GM12878 (cell line): Measurements from ENCODE around the gene TCEANC.

ENCODE experiments used
- CTCF ChIP-seq, 3 experiments: IDR thresholded peaks in 2 of 3; conservative IDR thresholded peaks in 1 of 3; 2 replicates each; pipeline ENCODE4 v1.5.1; 2011; ENCODE audit warnings: low read depth in 3 of 3, low read length in 3 of 3, mild to moderate bottlenecking in 3 of 3, control low read depth in 2 of 3, moderate library complexity in 2 of 3, inconsistent platforms in 1 of 3, mixed read lengths in 1 of 3; ENCODE audit not compliant: control insufficient read depth in 2 of 3, insufficient read depth in 1 of 3; ENCODE audit errors: extremely low read depth in 1 of 3
- DPF2 ChIP-seq: fragments of 450-650 bp; IDR thresholded peaks from 2 replicates; pipeline ENCODE4 v1.6.1; 2017; ENCODE audit warnings: mild to moderate bottlenecking
- FOXM1 ChIP-seq: IDR thresholded peaks from 2 replicates; pipeline ENCODE4 v1.6.1; 2012; ENCODE audit warnings: low read depth, mild to moderate bottlenecking, inconsistent platforms, low read length, moderate library complexity
- HDGF ChIP-seq: fragments of 450-650 bp; IDR thresholded peaks from 2 replicates; pipeline ENCODE4 v1.6.1; 2016; ENCODE audit warnings: antibody characterized with exemption
- MXI1 ChIP-seq: fragments of 150-350 bp; IDR thresholded peaks from 2 replicates; pipeline ENCODE4 v1.6.1; 2011; ENCODE audit warnings: low read depth, mild to moderate bottlenecking, inconsistent platforms, low read length, improper control_type of control experiment
- POLR2AphosphoS2 ChIP-seq: IDR thresholded peaks from 2 replicates; pipeline ENCODE4 v1.6.1; 2011; ENCODE audit warnings: low read depth, mild to moderate bottlenecking, low read length, improper control_type of control experiment, moderate library complexity
- PRDM15 ChIP-seq: fragments of 450-650 bp; formaldehyde crosslinking; IDR thresholded peaks from 2 replicates; pipeline ENCODE4 v1.4.0; 2020; ENCODE audit warnings: mild to moderate bottlenecking, moderate library complexity
- RAD21 ChIP-seq: IDR thresholded peaks from 2 replicates; pipeline ENCODE4 v1.6.1; 2011; ENCODE audit warnings: mild to moderate bottlenecking, low read depth, low read length, moderate library complexity; ENCODE audit not compliant: insufficient read depth
- REST ChIP-seq: IDR thresholded peaks from 2 replicates; pipeline ENCODE4 v1.6.1; 2012; ENCODE audit warnings: mild to moderate bottlenecking, low read depth, low read length
- TAF1 ChIP-seq: IDR thresholded peaks from 2 replicates; pipeline ENCODE4 v1.6.1; 2011; ENCODE audit warnings: mild to moderate bottlenecking, low read depth, low read length, borderline replicate concordance
- TCF7 ChIP-seq: IDR thresholded peaks from 2 replicates; pipeline ENCODE4 v1.6.1; 2014; ENCODE audit warnings: antibody characterized with exemption, borderline replicate concordance
- USF2 ChIP-seq: IDR thresholded peaks from 2 replicates; pipeline ENCODE4 v1.6.1; 2011; ENCODE audit warnings: low read depth, low read length, improper control_type of control experiment, borderline replicate concordance

- TF ChIP-seq TAF1, result no peak
- TF ChIP-seq TCF7, result no peak
- no peak for TF ChIP-seq HDGF
- TF ChIP-seq REST, result no peak
- TF ChIP-seq POLR2AphosphoS2, result no peak
- no peak for TF ChIP-seq CTCF (IDR thresholded peaks at IDR 0.05 in 2 of 3, conservative IDR thresholded peaks at IDR 0.05 in 1 of 3; ENCODE audit: control insufficient read depth in 2 of 3, extremely low read depth in 1 of 3, insufficient read depth in 1 of 3, low read depth in 3 of 3, low read length in 3 of 3)
- TF ChIP-seq DPF2, result no peak
- no peak for TF ChIP-seq PRDM15 (CRISPR knock-in tag)
- TF ChIP-seq MXI1, result no peak
- no peak for TF ChIP-seq USF2
- no peak for TF ChIP-seq RAD21
- TF ChIP-seq FOXM1, result no peak
Observed at GRCh38 chrX:13684361-13684760, 31.4 kb downstream of the TCEANC start.
